ENCODE data around the gene HDAC4. TPM values are rescaled to one million over a fixed set of nuclear protein-coding genes. Genes with fewer than 3 reads are reported as not detected.

Gene HDAC4
- total RNA-seq, 1 donor from 2014 or later, result 76.6 TPM

DNA sequence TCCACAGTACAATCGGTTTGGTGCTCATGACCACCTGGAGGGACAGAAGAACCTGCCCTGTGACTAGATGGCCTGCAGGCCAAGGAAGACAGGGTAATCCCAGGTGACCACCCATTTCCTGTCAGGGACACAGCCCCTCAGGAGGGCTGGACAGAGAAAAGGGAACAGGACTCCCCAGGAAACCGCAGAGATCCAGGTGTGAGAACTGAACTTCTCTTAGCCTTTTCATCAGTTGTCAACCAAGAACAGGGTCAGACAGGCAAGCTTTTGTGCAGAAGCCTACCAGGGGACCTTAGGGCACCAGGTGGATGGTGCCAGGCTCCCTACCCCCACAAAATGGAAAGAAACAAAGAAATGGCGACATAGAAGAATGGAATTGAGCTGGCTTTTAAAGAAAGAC lies 132.3 kb downstream of the HDAC4 start:
- TF ChIP-seq CTCF (IDR thresholded peaks at IDR 0.05), result no peak
- TF ChIP-seq POLR2AphosphoS5 (IDR thresholded peaks at IDR 0.05; ENCODE audit: insufficient read depth in 1 of 2, low read depth in 1 of 2), result no peak
- TF ChIP-seq POLR2A (IDR thresholded peaks at IDR 0.05), result no peak
- H3K27ac ChIP-seq, result no peak overlapping the region
- no peaks in the 10 kb centered on the region for H3K36me3 ChIP-seq
- no peaks in the 10 kb centered on the region for H3K9me3 ChIP-seq
- no peak overlapping the region for H3K4me3 ChIP-seq
- peaks cover 65% of the 10 kb centered on the region for H3K4me1 ChIP-seq
- H3K27me3 ChIP-seq, result no peaks in the 10 kb centered on the region
- intact Hi-C loops (cut with DNase I), result no loop called here
- DNase-seq (ENCODE audit: extremely low spot score in 2 of 2), result no peak

- no peak for TF ChIP-seq POLR2AphosphoS5 (IDR thresholded peaks at IDR 0.05; ENCODE audit: insufficient read depth in 1 of 2, low read depth in 1 of 2)
- peak overlapping the region; percentile 84 for H3K27ac ChIP-seq
- H3K4me1 ChIP-seq, result peaks cover 70% of the 10 kb centered on the region
- intact Hi-C loops (cut with DNase I), result no loop called here
- no peak overlapping the region for H3K4me3 ChIP-seq
- H3K9me3 ChIP-seq, result no peaks in the 10 kb centered on the region
- no peaks in the 10 kb centered on the region for H3K36me3 ChIP-seq
- no peaks in the 10 kb centered on the region for H3K27me3 ChIP-seq
- DNase-seq (ENCODE audit: extremely low spot score in 2 of 2), result no peak
Observed at GRCh38 chr2:239268082-239268481, 132.7 kb downstream of the HDAC4 start.

GRCh38 chr2:239267288-239267951 lies 133.4 kb downstream of the HDAC4 start:
- peak overlapping the region; percentile 84 for H3K27ac ChIP-seq
- DNase-seq (ENCODE audit: extremely low spot score in 2 of 2), result no peak
- H3K36me3 ChIP-seq, result no peaks in the 10 kb centered on the region
- peak overlapping the region; percentile 8 to 23 for H3K4me3 ChIP-seq
- intact Hi-C loops (cut with DNase I), result no loop called here
- H3K9me3 ChIP-seq, result no peaks in the 10 kb centered on the region
- peaks cover 68% of the 10 kb centered on the region for H3K4me1 ChIP-seq
- H3K27me3 ChIP-seq, result no peaks in the 10 kb centered on the region
- no peak for TF ChIP-seq POLR2A (IDR thresholded peaks at IDR 0.05)
- TF ChIP-seq POLR2AphosphoS5 (IDR thresholded peaks at IDR 0.05; ENCODE audit: insufficient read depth in 1 of 2, low read depth in 1 of 2), result peak in 1 of 2 donors; percentile 48
- TF ChIP-seq CTCF (IDR thresholded peaks at IDR 0.05), result peak in 1 of 3 experiments; percentile 17

DNA sequence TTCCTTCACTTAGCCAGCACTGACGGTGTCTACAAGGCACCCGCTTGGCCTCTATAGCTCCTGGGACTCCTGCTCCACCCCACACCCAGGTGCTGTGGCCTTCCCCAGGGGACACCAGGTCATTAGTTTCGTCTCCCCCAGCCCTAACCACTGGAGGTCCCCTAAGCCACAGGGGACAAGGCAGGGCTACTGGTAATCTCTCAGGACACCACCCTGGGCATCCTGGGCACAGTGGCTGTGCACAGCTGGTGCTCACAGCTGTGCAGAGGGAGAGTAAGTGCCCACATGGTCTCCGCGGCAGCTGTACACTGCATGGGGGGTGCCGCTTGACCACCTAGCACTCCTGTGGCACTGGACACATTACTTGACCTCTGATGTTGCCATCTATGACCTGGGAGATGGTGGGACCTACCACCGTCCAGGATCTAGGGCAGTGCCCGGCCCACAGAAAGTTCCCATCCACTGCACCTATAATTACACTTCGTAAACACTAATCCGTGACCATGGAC lies 134.0 kb downstream of the HDAC4 start:
- Histone ChIP-seq H3K27ac (peak overlapping the region; percentile 84), H3K4me3 (peak overlapping the region; percentile 8 to 23), H3K9me3 (no peaks in the 10 kb centered on the region), H3K27me3 (no peaks in the 10 kb centered on the region), H3K4me1 (peaks cover 63% of the 10 kb centered on the region), H3K36me3 (no peaks in the 10 kb centered on the region)
- peak in 1 of 2 donors; percentile 86 for DNase-seq (ENCODE audit: extremely low spot score in 2 of 2)
- intact Hi-C loops (cut with DNase I), result no loop called here
- TF ChIP-seq POLR2A (IDR thresholded peaks at IDR 0.05) (no peak), POLR2AphosphoS5 (IDR thresholded peaks at IDR 0.05; ENCODE audit: insufficient read depth in 1 of 2, low read depth in 1 of 2) (no peak), CTCF (IDR thresholded peaks at IDR 0.05) (no peak)

DNA sequence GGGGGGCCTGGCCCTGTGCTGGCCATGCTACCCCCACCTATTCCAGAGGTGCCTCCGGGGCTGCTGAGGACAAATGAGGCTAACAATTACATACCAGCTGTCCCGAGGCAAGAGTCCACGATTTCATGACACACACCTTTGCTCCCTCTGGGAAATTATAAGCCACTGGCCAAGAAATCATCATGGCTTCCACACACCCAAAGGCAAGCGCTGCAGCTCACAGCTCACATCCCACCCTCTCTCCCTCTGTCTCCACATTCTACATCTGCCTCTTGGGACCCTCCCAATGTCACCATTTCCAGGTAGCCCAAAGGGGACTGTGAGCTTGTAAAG lies 134.4 kb downstream of the HDAC4 start:
- no peaks in the 10 kb centered on the region for H3K27me3 ChIP-seq
- no peaks in the 10 kb centered on the region for H3K9me3 ChIP-seq
- H3K4me1 ChIP-seq, result peaks cover 68% of the 10 kb centered on the region
- intact Hi-C loops (cut with DNase I), result no loop called here
- TF ChIP-seq CTCF (IDR thresholded peaks at IDR 0.05), result no peak
- TF ChIP-seq POLR2A (IDR thresholded peaks at IDR 0.05), result no peak
- no peak for TF ChIP-seq POLR2AphosphoS5 (IDR thresholded peaks at IDR 0.05; ENCODE audit: insufficient read depth in 1 of 2, low read depth in 1 of 2)
- peak overlapping the region in 1 of 2 donors; percentile 8 for H3K4me3 ChIP-seq
- DNase-seq (ENCODE audit: extremely low spot score in 2 of 2), result peak in 1 of 2 donors; percentile 79
- peak overlapping the region; percentile 84 for H3K27ac ChIP-seq
- no peaks in the 10 kb centered on the region for H3K36me3 ChIP-seq
